ENCODE data around the gene COL4A2. TPM values are rescaled to one million over a fixed set of nuclear protein-coding genes. Genes with fewer than 3 reads are reported as not detected.
A peak's percentile ranks its signal among the peaks of the same experiment; 100 is the strongest.

The COL4A2 gene
- total RNA-seq, 1 experiment from 2014 or later: 74.5 TPM

DNA sequence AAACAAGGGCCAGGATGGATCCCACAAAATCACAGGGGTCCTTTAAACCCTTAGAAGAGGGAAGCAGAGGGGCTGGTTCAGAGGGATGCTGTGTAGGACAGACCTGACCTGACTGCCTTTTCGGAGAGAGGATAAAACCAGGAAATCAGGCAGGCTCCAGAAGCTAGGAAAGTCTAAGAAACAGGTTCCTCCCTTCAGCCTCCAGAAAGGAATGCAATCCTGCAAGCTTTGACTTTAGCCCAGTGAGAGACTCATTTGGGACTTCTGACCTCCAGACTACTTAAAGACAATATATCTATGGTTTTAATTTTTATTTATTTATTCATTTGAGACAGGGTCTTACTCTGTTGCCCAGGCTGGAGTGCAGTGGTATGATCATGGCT lies 249.1 kb downstream of the COL4A2 start:
- TF ChIP-seq, protein P1, sequence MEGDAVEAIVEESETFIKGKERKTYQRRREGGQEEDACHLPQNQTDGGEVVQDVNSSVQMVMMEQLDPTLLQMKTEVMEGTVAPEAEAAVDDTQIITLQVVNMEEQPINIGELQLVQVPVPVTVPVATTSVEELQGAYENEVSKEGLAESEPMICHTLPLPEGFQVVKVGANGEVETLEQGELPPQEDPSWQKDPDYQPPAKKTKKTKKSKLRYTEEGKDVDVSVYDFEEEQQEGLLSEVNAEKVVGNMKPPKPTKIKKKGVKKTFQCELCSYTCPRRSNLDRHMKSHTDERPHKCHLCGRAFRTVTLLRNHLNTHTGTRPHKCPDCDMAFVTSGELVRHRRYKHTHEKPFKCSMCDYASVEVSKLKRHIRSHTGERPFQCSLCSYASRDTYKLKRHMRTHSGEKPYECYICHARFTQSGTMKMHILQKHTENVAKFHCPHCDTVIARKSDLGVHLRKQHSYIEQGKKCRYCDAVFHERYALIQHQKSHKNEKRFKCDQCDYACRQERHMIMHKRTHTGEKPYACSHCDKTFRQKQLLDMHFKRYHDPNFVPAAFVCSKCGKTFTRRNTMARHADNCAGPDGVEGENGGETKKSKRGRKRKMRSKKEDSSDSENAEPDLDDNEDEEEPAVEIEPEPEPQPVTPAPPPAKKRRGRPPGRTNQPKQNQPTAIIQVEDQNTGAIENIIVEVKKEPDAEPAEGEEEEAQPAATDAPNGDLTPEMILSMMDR (conservative IDR thresholded peaks at IDR 0.05; ENCODE audit: low read depth, low read length): no peak
- TF ChIP-seq EZH2 (IDR thresholded peaks at IDR 0.05; ENCODE audit: low read length, unreplicated experiment) (no peak), EZH2phosphoT487 (IDR thresholded peaks at IDR 0.05; ENCODE audit: borderline replicate concordance, low read length) (no peak)

DNA sequence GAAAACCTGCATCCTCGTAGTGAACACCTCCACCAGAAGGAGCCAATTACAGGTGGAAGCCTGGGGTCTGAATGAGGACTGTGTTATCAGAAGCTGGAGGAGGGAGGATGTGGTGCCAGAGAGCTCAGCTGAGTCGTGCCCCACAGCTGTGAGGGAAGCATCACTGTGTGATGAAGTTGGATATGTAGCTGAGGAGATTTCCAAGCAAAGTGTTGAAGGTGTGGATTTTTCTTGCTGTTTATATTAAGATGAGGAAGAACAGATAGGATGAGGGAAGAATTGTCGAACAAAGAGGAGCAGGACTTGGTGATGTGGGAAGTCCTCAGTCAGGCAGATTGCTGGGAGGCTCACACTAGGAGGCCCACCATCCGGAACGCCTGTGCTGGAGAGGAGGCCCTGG lies 250.0 kb downstream of the COL4A2 start:
- ChIA-PET POLR2A (ENCODE audit: unreplicated experiment) (no interaction called here), CTCF (no interaction called here)
- no TSS peak for BruUV-seq (replicated peaks)
- DNase-seq (no peak), ATAC-seq (no peak)
- TF ChIP-seq EZH2 (IDR thresholded peaks at IDR 0.05; ENCODE audit: low read length, unreplicated experiment) (no peak), EZH2phosphoT487 (IDR thresholded peaks at IDR 0.05; ENCODE audit: borderline replicate concordance, low read length) (no peak)
- TF ChIP-seq, protein P1 (conservative IDR thresholded peaks at IDR 0.05; ENCODE audit: low read depth, low read length): no peak
- no peak overlapping the region for H3K4me3 ChIP-seq (ENCODE audit: low read length)
- no peak overlapping the region for H3K4me2 ChIP-seq (ENCODE audit: low read length)
- no peaks in the 10 kb centered on the region for H3K9me2 ChIP-seq (replicated peaks; ENCODE audit: low read length)
- H2AFZ ChIP-seq (ENCODE audit: low read length): no peak overlapping the region
- H3K36me3 ChIP-seq (ENCODE audit: low read depth, low read length): no peaks in the 10 kb centered on the region
- no peak overlapping the region for H3K9ac ChIP-seq (ENCODE audit: low read length)
- intact Hi-C loops (cut with micrococcal nuclease): no loop called here
- no peaks in the 10 kb centered on the region for H3F3A ChIP-seq (ENCODE audit: low read length, unreplicated experiment)
- peaks cover 85% of the 10 kb centered on the region for H3K79me2 ChIP-seq (ENCODE audit: low read length)
- H3K4me1 ChIP-seq (ENCODE audit: insufficient read depth, low read length): peaks cover 21% of the 10 kb centered on the region; the same call in 1 of the 2 replicates
- H4K20me1 ChIP-seq (ENCODE audit: low read length): no peaks in the 10 kb centered on the region
- no peaks in the 10 kb centered on the region for H3K9me3 ChIP-seq (ENCODE audit: low read length)
- H3K27me3 ChIP-seq (ENCODE audit: low read length): no peaks in the 10 kb centered on the region
- H3K27ac ChIP-seq (ENCODE audit: low read length): no peak overlapping the region

More for the DNA sequence above, 249.1 kb downstream of the COL4A2 start:
- Histone ChIP-seq H3K4me2 (ENCODE audit: low read length) (no peak overlapping the region), H3K36me3 (ENCODE audit: low read depth, low read length) (no peaks in the 10 kb centered on the region), H2AFZ (ENCODE audit: low read length) (no peak overlapping the region), H3K9me2 (replicated peaks; ENCODE audit: low read length) (no peaks in the 10 kb centered on the region), H3K79me2 (ENCODE audit: low read length) (peaks cover 83% of the 10 kb centered on the region), H3K4me1 (ENCODE audit: insufficient read depth, low read length) (peaks cover 21% of the 10 kb centered on the region; the same call in 1 of the 2 replicates), H3K4me3 (ENCODE audit: low read length) (no peak overlapping the region), H4K20me1 (ENCODE audit: low read length) (no peaks in the 10 kb centered on the region), H3K27ac (ENCODE audit: low read length) (no peak overlapping the region), H3K9ac (ENCODE audit: low read length) (no peak overlapping the region), H3K9me3 (ENCODE audit: low read length) (no peaks in the 10 kb centered on the region), H3F3A (ENCODE audit: low read length, unreplicated experiment) (no peaks in the 10 kb centered on the region), H3K27me3 (ENCODE audit: low read length) (no peaks in the 10 kb centered on the region)
- CTCF ChIA-PET: no interaction called here
- intact Hi-C loops (cut with micrococcal nuclease): no loop called here
- no TSS peak for BruUV-seq (replicated peaks)
- POLR2A ChIA-PET (ENCODE audit: unreplicated experiment): no interaction called here
- ATAC-seq (no peak), DNase-seq (peak; percentile 30)

- intact Hi-C loops (cut with micrococcal nuclease): no loop called here
- ATAC-seq (no peak), DNase-seq (no peak)
- Histone ChIP-seq H3K9me2 (replicated peaks; ENCODE audit: low read length) (no peaks in the 10 kb centered on the region), H3K36me3 (ENCODE audit: low read depth, low read length) (no peaks in the 10 kb centered on the region), H3K4me3 (ENCODE audit: low read length) (no peak overlapping the region), H3K79me2 (ENCODE audit: low read length) (peaks cover 87% of the 10 kb centered on the region), H3K27ac (ENCODE audit: low read length) (no peak overlapping the region), H3K4me2 (ENCODE audit: low read length) (no peak overlapping the region), H3K9me3 (ENCODE audit: low read length) (no peaks in the 10 kb centered on the region), H2AFZ (ENCODE audit: low read length) (no peak overlapping the region), H3K4me1 (ENCODE audit: insufficient read depth, low read length) (peaks cover 21% of the 10 kb centered on the region; the same call in 1 of the 2 replicates), H3F3A (ENCODE audit: low read length, unreplicated experiment) (no peaks in the 10 kb centered on the region), H3K9ac (ENCODE audit: low read length) (no peak overlapping the region), H3K27me3 (ENCODE audit: low read length) (no peaks in the 10 kb centered on the region), H4K20me1 (ENCODE audit: low read length) (no peaks in the 10 kb centered on the region)
- ChIA-PET CTCF (no interaction called here), POLR2A (ENCODE audit: unreplicated experiment) (no interaction called here)
- BruUV-seq (replicated peaks): no TSS peak
- TF ChIP-seq EZH2 (IDR thresholded peaks at IDR 0.05; ENCODE audit: low read length, unreplicated experiment) (no peak), EZH2phosphoT487 (IDR thresholded peaks at IDR 0.05; ENCODE audit: borderline replicate concordance, low read length) (no peak)
- TF ChIP-seq, protein P1 (conservative IDR thresholded peaks at IDR 0.05; ENCODE audit: low read depth, low read length): no peak
Measured at GRCh38 chr13:110557610-110558305, 250.7 kb downstream of the COL4A2 start.
